ENCODE data around the gene LAMA4.

Gene LAMA4, protein sequence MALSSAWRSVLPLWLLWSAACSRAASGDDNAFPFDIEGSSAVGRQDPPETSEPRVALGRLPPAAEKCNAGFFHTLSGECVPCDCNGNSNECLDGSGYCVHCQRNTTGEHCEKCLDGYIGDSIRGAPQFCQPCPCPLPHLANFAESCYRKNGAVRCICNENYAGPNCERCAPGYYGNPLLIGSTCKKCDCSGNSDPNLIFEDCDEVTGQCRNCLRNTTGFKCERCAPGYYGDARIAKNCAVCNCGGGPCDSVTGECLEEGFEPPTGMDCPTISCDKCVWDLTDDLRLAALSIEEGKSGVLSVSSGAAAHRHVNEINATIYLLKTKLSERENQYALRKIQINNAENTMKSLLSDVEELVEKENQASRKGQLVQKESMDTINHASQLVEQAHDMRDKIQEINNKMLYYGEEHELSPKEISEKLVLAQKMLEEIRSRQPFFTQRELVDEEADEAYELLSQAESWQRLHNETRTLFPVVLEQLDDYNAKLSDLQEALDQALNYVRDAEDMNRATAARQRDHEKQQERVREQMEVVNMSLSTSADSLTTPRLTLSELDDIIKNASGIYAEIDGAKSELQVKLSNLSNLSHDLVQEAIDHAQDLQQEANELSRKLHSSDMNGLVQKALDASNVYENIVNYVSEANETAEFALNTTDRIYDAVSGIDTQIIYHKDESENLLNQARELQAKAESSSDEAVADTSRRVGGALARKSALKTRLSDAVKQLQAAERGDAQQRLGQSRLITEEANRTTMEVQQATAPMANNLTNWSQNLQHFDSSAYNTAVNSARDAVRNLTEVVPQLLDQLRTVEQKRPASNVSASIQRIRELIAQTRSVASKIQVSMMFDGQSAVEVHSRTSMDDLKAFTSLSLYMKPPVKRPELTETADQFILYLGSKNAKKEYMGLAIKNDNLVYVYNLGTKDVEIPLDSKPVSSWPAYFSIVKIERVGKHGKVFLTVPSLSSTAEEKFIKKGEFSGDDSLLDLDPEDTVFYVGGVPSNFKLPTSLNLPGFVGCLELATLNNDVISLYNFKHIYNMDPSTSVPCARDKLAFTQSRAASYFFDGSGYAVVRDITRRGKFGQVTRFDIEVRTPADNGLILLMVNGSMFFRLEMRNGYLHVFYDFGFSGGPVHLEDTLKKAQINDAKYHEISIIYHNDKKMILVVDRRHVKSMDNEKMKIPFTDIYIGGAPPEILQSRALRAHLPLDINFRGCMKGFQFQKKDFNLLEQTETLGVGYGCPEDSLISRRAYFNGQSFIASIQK (N-terminal part only)

DNA sequence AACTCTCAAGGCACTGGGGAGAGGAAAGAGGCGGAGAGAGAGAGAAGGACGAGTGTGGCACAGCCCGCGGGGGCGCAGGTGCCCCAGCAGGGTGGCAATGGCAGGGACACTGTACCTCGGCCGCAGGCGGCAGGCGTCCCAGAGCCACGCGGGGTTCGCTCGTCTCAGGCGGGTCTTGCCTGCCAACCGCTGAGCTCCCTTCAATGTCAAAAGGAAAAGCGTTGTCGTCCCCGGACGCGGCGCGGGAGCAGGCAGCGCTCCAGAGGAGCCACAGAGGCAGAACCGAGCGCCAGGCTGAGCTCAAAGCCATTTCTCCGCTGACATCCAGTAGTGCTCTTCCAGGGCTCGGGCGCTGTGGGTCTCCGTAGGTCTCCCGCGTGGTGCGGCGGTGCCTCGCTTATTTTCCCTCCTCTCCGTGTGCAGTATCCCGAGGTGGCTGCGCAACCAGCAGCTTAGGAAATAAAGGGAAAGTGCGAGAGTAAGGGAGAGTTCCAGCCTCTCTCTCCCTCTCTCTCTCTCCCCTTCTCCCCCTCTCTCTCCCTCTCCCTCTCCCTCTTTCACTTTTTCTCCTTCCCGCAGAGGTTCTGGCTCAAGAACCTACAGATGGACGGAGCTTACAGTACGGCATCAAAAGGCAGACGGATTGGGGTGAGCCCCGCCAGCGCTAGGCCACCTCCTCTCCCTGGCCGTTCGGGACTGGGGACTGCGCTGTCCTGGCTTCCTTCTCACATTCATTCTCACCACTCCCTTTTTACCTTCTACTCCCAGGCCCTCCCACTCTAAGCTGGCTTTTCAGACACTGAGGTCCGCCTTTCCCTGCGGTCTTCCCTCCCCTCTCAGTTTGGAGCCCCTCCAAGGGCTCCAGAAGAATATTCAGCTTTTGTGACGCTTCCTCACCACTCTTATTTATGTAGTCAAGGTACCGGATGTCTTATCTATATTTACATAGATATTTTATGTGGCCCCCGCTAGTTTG lies at the start of gene LAMA4:
Gene LAMA4, minus strand, starts transcription at position 727 of the 976 bp plus-strand sequence. Its CDS starts 417 bp downstream, at position 310.
- peak; percentile 50 for DNase-seq

DNA sequence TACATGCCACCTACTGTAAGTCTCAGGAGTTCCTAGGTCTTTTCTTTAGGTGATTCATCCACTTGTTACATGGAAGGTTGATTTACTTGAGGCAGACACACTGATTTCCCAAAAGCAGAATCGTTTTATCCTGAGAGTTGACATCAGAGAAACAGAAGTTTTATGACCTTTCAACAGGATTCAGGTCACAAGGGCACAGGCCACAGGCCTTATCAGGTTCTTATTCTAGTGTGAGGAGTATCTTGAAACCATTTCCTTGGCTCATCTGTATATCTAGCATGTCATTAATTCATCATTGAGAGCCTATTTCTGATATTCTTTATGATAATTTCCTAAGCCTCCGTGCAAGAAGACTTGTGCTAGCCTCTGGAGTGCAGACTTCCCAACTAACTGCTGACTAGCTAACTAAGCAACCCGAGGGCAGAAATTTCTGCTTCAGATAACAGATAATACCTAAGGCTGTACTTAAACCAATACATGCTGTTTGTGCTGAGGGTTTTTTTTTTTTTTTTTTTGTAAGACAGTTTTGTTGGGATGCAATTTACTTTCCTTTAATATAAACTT lies 47.9 kb upstream of the LAMA4 start:
- DNase-seq = no peak

DNA sequence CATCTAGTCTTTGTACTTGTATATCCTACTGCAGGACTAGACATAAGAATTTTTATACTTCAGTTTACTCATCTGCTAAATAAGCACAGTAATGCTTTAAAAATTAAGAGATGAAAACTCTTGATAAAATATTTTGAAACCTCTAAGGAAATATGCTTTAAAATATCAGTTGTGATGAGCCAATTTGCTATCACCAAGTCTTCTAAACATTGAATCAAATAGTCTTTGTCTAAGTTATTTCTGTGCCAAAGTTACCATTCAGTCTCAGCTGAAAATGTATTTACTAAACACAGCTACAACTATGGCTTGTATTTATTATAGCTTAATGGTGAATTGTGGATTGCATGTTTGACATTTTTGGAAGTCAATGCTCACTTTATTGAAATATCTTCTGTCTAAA lies 46.5 kb upstream of the LAMA4 start:
- DNase-seq = no peak

DNA sequence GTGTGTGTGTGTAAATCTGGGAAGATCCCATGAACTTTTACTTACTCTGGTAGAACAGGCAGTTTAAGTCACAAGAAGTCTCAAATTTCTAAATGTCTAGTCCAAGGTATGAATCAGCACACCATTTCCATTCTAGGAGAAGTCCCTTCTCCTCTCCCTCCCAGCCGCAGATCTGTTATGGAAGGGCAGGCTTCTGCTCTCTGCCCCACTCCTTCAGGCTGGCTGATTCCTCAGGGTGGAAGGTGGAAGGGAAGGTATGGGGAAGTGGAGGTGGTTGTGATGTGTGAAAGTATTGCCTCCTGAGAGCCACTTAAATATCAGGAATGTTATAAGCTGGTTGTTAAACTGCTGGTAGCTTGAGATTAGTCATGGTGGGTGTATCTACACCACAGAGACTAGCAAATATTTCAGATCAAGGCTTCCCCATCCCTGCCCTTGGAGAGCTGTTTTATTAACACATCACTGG lies 44.5 kb upstream of the LAMA4 start:
- no peak for DNase-seq

DNA sequence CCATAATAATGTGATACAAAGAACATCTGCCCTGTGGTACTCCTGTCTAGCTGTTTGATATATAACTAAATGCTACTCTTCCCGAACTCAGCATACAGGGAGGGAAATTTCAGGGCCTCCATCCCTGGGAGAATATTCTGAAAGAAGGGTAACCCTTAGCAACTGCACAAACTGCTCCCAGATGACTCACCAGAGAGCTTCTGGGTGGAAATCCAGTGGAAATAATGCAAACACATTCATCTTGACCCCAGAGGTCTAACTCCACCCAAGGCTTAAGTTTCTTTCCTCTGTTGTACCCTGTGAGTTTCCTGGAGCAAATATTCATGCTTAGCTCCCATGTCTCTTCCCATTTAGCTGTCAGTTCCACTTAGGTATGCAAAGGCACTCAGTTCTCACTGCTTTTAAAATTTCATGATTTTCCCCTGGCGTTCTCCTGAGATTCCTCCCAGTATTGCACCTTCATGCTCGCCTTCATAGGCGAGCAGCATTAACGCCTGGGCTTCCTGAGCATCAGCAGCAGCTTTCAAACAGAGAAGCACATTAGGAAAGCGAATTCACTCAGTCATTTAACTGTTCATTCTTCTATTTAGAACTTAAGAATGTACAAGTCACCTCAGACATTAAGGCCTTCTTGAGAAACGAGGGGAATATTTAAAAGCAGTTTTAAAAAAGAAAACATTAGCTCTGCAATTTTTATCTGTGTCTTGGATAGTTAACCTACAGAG lies 43.8 kb upstream of the LAMA4 start:
- no peak for DNase-seq

DNA sequence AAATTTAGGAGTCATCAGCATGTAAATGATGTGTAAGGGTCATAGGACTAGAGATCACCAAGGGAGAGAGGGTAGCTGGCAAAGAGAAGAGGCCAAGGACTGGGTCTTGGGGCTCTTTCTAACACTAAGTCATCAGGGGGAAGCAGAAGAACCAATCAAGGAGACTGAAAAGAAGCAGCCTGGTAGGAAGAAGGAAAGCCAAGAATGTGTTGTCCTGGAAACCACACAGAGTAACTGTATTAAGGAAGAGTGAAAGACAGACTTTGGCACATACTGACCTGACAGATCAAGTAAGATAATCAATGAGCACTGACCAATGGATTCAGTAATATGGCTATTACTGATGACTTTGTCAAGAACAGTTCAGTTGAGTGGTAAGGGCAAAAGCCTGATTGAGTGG lies 42.3 kb upstream of the LAMA4 start:
- no peak for DNase-seq

DNA sequence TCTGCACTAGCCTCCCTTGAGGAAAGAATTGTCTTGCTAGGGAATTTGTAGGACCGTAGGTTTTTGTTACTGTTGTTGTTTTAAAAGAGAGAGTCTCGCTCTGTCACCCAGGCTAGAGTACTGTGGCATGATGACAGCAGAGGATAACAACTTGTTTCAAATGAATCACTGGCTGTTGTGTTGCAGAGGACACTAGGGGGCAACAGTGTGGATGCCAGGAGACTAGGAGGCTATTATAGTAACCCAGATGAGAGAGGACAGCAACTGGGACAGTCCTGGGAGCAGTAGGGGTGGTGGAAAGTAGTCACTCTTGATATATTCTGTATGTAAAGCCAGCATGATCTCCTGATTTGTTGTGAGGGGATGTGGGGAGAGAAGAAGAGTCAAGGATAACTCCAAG lies 41.8 kb upstream of the LAMA4 start:
- no peak for DNase-seq

DNA sequence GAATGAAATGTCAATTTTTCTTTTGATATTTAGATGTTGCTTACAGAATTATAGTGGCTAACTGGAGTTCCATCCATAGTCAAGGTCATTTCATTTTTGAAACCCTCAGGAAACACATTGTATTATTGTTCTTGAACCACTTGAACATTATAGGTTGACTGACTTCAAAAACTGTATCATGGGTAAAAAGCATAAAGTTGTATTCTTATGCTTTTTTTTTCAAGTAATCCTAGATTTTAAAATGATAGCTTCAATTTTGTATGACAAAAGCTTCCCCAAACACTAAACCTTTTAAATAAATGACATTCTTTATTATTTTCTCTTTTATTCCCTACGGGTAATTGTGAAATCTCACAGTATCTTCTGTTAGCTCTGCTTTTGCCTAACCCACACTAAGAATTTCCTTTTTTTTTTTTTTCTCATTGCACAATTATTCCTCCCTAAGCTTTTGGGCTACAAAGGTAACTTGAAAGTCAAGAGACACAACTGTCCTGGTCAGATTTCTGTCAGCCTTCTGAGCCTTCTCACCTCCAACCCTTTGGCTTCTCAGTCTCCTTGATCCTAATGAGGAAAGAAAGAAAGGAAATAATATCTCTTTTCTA lies 36.9 kb upstream of the LAMA4 start:
- no peak for DNase-seq

DNA sequence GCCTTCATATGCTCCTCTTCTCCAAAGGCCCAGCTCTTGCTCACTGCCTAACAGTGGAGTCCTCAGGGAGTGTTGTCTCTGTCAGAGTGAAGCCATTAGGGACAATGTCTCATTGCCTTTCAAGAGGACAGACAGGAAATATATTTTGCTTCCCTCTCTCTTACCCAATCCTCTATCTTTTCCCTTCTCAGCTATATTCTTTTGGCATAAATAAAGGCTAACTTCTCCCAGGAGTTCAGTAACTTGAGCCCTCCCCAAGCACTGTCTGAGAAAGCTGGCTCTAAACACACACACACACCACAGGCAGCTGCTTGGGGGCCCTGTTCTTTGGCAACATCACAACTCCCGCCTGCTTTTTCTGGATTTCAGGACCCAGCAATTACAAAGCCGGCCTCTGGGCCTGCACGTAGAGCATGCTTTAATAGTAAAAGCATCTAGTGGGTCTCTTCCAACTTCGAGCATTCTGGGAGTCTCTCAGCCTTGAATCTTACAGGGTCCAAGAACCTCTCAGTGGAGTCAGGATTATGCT lies 34.7 kb upstream of the LAMA4 start:
- no peak for DNase-seq

DNA sequence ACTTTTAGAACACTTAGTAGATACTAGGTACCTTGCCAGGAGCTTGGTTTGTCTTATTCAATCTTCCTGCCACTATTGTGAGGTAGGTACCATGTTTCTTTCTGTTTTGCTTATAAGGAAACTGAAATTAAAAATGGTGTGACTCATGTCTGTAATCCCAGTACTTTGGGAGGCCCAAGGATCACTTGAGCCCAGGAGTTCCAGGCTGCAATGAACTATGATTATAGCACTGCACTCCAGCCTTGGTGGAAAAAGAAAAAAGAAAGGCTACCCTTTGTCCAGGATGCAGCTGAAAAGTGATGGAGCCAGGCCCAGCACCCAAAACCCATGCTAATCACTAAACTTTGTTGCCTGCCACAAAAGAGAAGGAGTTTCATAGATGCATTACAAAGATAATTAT lies 34.1 kb upstream of the LAMA4 start:
- no peak for DNase-seq

DNA sequence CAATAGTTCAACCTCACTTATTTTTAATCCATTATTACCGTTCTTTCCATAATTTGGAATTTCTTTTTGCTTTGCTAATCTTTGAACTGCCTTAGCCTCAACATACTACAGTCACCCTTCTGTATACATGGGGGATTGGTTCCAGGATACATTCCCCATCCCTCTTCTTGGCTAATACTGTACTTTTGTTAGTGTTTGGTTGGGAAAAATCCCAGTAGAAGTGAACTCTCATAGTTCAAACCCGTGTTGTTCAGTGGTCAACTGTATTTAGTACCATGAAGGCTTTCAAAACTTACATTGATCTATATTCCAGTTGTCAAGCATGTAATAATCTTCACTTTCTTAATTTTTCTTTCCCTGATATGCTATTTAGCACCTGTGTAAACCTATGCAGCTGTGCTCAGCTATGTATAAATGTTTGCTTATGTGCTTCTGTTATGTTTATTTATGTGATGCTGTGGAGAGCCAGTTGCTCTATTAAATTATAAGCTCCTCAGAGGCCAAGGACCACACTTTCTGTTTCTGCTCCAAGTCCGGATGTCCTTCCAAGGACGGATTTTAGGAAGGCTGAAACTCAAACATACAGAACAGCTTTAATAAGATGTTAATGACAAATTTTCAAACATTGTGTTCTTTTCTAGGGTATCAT lies 33.3 kb upstream of the LAMA4 start:
- DNase-seq = no peak

DNA sequence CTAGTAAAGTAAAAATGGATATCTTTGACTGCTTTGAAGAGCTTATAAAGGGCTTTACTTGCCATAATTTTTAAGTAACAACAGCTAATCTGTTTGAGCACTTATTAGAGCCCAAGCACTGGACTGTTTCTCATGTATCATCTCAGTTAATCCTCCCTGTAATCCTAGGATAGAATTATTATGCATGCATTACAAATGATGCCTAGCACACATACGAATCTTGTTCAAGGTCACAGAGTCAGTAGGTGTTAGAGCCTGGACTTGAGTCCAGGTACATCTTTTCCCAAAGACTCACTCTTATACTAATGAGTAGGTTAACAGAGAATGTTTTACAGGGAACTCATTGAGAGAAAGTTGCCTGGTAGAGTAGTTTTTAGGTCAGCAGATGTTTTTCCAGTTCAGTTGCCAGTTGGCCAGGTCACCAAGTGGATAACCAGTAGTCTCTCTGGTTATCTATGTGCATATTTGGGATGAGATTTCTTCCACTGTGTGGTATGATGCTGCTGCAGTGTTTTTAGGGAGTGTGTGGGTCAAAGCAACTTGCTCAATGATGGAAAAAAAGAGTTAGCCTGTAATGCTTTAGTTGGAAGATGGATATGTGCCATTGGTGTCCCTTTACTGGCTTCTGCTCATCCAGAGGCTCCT lies 32.3 kb upstream of the LAMA4 start:
- no peak for DNase-seq

DNA sequence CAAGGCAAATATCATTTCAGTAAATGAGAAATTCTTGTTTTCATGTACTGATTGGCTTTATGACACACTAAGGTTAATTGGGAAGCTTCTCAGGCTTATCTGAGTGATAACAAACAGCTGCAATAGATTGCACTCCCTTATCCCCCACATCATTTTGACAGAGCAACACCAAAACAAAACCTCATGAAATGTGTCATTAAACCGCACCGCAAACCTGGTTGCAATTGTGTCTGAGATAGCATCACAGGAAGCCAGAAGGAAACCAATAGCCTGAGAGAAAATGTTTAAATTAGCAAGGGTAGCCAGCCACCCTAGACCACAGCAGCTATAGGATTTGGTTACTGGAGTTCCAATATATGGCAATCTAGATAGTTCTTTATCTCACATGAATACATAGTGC lies 31.6 kb upstream of the LAMA4 start:
- no peak for DNase-seq

DNA sequence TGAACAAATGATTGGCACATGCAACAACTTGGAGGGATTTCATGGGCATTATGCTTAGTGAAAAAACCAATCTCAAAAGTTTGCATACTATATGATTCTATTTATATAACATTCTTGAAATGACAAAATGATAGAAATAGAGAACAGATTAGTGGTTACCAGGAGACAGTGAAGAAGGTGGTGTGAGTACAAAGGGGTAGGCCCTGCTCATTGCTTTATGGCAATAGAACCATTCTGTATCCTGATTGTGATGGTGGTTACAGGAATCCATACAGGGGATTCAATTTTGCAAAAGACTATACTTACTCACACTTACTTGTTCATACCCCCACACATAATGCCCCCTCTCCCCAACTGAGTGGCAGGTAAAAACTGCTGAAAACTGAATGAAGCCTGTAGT lies 30.2 kb upstream of the LAMA4 start:
- DNase-seq = no peak

DNA sequence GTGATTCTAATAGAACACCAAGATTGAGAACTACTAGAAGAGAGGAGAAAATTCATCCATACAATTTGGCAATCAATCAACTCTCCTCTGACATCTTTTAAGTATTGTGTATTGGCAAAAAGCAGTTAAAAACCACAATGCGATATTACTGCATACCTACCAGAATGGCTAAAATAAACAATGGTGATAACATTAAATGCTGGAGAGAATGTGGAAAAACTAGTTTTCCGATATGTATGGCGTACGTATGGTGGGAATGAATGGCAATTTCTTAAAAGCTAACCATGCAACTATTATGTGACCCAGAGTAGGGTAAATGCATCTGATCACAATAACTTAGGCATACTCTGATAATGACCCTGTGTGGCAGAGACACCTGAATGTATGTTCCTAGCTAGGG lies 29.3 kb upstream of the LAMA4 start:
- DNase-seq = no peak

DNA sequence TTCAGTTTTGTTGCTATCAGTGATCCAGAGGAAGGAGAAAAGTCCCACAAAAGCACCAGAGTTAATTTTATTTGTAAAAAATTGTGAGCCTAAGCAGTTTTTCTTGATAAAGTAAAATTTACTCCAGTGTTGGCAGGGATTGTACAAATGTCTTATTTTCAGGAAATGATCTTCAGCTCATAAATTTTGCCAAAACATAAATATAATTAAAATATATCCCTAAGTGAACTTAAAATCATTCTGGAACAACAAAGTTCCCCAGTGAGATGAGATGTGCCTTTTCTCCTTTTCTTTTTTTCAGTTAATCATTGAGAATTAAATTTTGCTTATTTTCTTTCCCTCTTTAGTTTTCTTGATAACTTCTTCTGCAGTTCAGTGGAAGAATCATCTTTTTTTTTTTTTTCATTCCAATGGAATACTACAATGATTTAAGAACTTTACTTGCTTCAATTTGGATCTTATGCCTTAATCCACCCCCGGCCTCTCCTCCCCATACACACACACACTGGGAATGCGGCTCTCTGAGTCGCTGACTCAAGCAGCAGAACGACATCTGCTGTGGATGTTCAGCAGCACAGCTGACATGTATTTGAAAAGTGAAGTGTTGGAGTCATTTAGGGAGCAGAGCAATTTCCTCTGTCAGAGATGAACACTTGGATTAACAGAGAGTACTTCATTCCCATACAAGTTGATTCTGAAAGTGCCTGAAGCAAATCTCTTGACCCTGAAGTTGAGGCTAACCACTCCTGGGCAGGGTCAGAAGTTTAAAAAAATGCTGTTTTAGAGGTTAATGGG lies 27.7 kb upstream of the LAMA4 start:
- DNase-seq = no peak

DNA sequence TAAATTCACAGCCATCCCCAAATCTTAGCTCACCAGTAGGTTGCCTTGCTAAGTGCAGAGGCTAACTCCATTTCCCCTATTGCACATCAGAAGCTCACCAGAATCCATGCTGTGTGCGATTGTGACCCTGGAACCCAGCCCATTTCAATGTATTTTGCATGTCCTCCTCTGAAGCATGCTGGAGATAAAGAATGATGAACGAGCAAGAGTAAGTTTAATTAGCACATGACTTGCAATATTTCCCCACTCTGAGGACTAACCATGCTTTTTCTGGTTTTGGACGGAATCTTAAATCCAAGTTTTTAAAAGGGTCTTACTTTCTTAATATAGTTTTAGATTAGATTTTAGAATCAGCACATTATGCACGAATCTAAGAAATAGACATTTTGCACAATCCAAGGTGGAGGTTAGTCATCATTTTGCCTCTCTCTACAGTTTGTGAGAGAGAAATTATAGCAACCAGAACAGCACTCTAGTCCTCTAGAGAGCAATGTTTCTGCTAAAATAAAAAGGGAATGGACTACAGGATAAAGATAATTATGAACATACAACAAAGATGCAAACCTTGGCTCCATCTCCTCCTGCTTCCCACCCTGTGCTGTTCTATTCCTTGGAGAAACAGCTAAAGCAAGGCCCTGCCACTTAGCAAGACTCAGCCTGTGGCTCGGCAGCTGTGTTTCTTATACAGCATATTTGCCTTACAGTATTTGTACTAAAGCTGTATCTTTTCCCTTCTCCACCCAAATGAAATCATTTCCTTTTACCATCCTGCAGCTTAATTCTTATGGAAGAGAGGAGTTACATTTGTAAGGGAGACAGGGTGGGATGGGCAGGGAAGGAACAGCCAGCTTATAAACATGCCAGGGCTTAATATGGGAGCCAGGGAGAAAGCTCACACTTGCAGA lies 24.9 kb upstream of the LAMA4 start:
- no peak for DNase-seq
